Ammon's horn (tissue), 1 donor: ENCODE measurements around the gene RCOR1.
"Not testable (repeated sequence)": the region's sequence is repeated elsewhere in the genome, so short reads cannot be mapped to it uniquely, and the experiment has no call there.

ENCODE experiments used
- DNase-seq: peaks from one replicate; pipeline ENCODE4 v3.0.0-alpha.2; 2016; ENCODE audit warnings: low spot score

Gene RCOR1

DNA sequence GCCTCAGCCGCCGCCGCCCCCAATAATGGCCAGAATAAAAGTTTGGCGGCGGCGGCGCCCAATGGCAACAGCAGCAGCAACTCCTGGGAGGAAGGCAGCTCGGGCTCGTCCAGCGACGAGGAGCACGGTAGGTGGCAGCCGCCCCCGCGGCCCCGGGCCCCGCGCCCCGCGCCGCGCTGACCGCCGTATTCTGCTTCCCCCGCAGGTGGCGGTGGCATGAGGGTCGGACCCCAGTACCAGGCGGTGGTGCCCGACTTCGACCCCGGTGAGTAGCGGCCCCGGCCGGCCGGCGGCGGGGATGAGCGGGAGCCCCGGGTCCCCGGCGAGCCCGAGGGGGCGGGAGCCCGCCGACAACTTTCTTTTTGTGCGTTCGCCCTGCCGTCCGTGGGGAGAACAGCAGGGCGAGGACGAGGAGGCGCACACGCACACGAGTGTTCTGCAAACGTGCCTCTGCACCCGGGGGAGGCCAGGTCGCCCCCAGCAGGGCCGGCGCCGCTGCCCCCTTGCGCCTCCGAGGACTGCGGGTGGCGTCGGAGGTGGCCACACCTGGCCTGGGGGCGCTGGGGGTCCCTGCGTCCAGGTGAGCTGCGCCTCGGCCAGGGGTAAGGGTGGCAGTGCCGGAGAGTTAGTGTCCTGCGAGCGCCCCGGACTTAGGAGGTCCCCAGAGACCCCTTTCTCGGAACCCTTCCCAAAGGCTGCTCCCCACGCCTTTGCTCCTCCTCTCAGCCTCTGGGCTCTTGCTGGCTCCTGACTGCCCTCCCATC, 794 bp downstream of the RCOR1 start:
- peak; percentile 31 for DNase-seq

GRCh38 chr14:102593825-102594137, 1.3 kb downstream of the RCOR1 start:
- peak; percentile 25 for DNase-seq

DNA sequence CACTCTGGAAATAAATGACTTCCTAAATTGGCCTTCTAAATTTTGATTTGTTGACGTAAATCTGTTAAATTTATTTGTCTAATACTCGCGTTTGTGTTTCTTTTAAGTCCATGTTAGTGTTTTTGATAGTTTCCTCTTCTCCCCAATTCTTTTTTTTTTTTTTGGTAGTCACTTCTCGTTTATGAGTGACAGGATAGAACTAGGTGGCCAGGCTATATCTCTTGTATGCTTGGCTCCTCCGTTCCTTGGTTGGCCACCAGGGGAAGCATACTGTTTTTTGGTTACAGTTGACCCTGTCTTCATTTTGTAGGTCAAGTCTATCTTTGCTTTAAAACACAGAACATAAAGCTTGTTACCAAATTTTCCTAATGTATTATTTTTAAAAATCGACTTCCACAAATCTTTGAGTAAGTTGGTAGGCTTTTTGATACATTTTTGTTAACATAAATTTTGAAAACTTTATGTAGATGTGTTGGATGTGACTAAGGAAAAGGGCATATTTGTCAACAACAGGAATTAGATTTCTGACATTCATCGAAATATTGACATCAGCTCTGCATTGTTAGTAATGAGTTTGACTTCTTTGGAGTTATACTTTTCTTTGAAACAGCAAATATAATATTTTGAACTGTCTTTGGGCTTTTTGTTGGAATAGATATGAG, 2.2 kb downstream of the RCOR1 start:
- DNase-seq = peak; percentile 63

- DNase-seq = no peak
Measured at GRCh38 chr14:102601378-102601925, 9.0 kb downstream of the RCOR1 start.

DNA sequence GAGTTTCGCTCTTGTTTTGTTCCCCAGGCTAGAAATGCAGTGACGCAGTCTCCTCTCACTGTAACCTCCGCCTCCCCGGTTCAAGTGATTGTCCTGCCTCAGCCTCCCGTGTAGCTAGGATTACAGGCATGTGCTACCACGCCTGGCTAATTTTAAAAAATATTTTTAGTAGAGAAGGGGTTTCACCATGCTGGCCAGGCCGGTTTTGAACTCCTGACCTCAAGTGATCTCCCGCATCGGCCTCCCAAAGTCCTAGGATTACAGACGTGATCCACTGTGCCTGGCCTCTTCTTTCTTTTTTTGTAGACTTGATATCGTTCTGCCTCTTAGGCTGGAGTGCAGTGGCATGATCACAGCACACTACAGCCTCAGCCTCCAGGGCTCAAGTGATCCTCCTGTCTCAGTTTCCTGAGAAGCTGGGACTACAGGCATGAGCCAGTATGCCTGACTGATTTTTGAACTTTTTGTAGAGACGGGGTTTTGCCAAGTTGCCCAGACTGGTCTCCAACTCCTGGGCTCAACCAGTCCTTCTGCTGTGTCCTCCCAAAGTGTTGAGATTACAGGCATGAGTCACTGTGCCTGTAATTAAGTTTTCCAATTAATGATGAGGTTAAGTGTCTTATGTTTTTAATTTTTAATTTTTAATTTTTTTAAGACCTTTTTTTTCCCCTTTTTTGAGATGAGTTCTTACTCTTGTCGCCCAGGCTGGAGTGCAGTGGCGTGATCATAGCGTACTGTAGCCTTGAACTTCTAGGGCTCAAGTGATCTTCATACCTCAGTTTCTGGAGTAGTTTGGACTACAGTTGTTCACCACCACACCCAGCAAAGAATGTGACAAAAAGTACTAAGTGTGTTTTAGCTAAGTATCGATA, 10.2 kb downstream of the RCOR1 start:
- DNase-seq = no peak

GRCh38 chr14:102603293-102603907, 11.0 kb downstream of the RCOR1 start:
- DNase-seq = no peak

- no peak for DNase-seq
Measured at GRCh38 chr14:102604183-102604582, 11.7 kb downstream of the RCOR1 start.

- no peak for DNase-seq
Measured at GRCh38 chr14:102605029-102605428, 12.6 kb downstream of the RCOR1 start.

DNA sequence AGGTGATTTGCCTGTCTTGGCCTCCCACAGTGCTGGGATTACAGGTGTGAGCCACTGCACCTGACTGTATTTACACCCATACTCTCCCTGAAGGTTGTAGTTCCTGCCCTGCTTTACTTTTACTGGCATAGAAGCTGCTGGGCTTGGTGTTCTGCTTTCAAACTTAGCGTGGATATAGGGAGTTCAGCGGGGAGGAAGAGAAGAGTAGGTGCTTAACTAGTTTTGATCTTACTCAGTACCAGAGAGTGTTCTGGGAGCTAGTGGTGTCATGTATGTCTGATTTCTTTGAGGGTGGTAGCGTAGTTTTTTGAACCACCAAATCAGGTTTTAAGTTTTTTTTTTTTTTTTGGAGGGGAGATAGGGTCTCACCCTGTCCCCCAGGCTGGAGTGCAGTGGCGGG, 13.8 kb downstream of the RCOR1 start:
- DNase-seq = no peak

- DNase-seq = no peak
Measured at GRCh38 chr14:102608064-102608446, 15.6 kb downstream of the RCOR1 start.

DNA sequence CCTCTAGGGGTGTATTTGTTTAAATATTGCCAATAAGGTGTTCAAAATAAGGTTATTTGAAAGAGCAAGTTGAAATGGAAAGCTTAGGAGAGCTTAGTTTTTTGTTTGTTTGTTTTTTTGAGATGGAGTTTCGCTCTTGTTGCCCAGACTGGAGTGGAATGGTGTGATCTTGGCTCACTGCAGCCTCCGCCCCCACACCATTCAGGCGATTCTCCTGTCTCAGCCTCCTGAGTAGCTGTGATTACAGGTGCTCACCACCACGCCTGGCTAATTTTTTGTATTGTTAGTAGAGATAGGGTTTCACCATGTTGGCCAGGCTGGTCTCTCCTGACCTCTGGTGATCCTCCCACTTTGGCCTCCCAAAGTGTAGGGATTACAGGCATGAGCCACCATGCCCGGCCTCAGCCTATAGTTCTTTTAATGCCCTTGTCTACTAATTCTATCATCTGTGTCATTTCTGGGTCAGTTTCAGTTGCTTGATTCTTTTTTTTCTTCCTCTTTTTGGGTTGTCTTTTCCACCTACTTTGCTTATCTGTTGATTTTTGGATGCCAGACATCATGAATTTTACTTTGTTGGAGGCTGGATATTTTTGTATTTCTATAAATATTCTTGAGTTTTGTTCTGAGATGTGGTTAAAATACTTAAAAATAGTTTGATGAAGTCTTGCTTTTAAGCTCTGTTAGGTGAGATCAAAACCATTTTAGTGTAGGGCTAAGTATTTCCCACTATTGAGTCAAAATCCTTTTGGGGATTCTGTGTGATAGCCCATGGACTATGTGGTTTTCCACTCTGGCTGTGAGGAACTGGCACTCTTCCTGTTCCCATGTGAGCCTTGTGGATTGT, 18.7 kb downstream of the RCOR1 start:
- DNase-seq = no peak

DNA sequence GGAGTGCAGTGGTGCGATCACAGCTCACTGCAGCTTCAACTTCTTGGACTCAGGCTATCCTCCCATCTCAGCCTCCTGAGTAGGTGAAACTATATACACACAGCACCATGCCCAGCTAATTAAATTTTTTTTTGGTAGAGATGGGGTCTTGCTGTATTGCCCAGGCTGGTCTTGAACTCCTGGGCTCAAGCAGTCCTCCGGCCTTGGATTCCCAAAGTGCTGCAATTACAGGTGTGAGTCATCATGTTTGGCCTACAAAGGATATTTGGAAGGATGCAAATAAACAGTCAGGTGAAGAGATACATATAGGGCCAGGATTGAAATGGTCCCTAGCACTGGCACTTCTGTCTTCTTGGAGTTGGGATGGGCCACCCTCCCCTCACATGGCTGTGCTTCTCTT, 23.9 kb downstream of the RCOR1 start:
- DNase-seq = no peak

- DNase-seq = no peak
Measured at GRCh38 chr14:102616799-102617198, 24.4 kb downstream of the RCOR1 start.

GRCh38 chr14:102619012-102619411, 26.6 kb downstream of the RCOR1 start:
- not testable (repeated sequence) for DNase-seq

- DNase-seq = no peak
Measured at GRCh38 chr14:102620413-102620812, 28.0 kb downstream of the RCOR1 start.

GRCh38 chr14:102622262-102622885, 29.9 kb downstream of the RCOR1 start:
- DNase-seq = peak; percentile 65

GRCh38 chr14:102624666-102625065, 32.2 kb downstream of the RCOR1 start:
- DNase-seq = no peak

DNA sequence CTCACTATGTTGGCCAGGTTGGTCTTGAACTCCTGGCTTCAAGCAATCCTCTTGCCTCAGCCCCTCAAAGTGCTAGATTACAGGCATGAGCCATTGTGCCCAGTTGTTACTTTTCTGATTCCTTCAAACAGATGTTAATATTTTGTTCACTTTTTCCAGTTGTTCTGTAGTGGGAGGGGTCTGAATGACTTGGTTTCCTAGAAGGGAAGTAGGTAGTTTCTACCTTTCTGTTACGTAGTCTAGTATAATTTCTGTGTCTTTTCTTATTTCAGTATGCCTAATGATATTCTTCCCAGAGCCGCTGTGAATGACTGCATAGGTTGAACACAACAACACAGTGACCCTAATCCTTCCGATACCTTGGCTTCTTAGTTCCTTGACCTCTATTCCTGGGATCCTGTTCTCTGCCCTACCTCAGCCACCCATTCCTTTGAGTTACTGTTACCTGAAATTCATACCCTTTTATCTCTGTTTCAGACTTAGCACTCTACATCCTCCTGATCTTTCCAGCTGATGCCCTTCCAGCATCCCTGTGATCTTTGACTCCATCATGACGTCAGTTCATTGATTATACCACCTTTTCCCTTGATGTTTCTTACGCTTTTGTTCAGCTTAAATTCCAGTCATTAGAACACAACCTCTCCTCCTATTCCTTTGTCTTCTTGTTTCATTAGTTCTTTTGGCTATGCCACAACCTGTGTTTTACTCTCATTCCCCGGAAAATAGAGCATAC, 33.3 kb downstream of the RCOR1 start:
- DNase-seq = no peak

- DNase-seq = no peak
Measured at GRCh38 chr14:102626530-102626929, 34.1 kb downstream of the RCOR1 start.

- no peak for DNase-seq
Measured at GRCh38 chr14:102629011-102629444, 36.6 kb downstream of the RCOR1 start.
